ENCODE results near the gene FRMD8. TPM values are rescaled to one million over a fixed set of nuclear protein-coding genes. Genes with fewer than 3 reads are reported as not detected.
A peak's percentile ranks its signal among the peaks of the same experiment; 100 is the strongest.

FRMD8 gene
- total and polyA plus RNA-seq, 2 experiments from 2014 or later = 7.0 to 35.4 TPM

DNA sequence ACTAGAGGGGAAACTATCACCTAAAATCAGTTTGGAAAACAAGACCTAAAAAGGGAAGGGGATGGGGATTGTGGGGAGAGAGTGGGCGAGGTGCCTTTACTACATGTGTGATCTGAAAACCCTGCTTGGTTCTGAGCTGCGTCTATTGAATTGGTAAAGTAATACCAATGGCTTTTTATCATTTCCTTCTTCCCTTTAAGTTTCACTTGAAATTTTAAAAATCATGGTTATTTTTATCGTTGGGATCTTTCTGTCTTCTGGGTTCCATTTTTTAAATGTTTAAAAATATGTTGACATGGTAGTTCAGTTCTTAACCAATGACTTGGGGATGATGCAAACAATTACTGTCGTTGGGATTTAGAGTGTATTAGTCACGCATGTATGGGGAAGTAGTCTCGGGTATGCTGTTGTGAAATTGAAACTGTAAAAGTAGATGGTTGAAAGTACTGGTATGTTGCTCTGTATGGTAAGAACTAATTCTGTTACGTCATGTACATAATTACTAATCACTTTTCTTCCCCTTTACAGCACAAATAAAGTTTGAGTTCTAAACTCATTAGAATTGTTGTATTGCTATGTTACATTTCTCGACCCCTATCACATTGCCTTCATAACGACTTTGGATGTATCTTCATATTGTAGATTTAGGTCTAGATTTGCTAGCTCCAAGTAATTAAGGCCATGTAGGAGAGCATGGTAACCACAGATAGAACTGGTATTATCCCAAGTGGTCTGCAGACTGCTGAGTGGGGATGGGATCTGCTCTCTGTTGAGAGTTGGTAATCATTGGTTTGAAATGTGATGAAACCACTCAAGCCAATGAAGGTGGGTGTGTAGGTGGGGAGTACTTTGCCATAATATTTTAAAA lies 39.8 kb downstream of the FRMD8 start:
- H3K4me1 ChIP-seq (ENCODE audit: insufficient read depth) = peaks cover 73% of the 10 kb centered on the region
- H3K36me3 Mint-ChIP-seq (ENCODE audit: low read depth) = no peaks in the 10 kb centered on the region
- peaks cover 16% of the 10 kb centered on the region for H3F3A ChIP-seq (replicated peaks; ENCODE audit: low read depth)
- no peaks in the 10 kb centered on the region; the same call in 2 of the 3 replicates for H3K9me3 Mint-ChIP-seq
- H3K27ac ChIP-seq (ENCODE audit: low read depth) = no peak overlapping the region
- no peaks in the 10 kb centered on the region for H3K36me3 ChIP-seq (ENCODE audit: insufficient read depth)
- TF ChIP-seq, protein P1, sequence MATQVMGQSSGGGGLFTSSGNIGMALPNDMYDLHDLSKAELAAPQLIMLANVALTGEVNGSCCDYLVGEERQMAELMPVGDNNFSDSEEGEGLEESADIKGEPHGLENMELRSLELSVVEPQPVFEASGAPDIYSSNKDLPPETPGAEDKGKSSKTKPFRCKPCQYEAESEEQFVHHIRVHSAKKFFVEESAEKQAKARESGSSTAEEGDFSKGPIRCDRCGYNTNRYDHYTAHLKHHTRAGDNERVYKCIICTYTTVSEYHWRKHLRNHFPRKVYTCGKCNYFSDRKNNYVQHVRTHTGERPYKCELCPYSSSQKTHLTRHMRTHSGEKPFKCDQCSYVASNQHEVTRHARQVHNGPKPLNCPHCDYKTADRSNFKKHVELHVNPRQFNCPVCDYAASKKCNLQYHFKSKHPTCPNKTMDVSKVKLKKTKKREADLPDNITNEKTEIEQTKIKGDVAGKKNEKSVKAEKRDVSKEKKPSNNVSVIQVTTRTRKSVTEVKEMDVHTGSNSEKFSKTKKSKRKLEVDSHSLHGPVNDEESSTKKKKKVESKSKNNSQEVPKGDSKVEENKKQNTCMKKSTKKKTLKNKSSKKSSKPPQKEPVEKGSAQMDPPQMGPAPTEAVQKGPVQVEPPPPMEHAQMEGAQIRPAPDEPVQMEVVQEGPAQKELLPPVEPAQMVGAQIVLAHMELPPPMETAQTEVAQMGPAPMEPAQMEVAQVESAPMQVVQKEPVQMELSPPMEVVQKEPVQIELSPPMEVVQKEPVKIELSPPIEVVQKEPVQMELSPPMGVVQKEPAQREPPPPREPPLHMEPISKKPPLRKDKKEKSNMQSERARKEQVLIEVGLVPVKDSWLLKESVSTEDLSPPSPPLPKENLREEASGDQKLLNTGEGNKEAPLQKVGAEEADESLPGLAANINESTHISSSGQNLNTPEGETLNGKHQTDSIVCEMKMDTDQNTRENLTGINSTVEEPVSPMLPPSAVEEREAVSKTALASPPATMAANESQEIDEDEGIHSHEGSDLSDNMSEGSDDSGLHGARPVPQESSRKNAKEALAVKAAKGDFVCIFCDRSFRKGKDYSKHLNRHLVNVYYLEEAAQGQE (IDR thresholded peaks at IDR 0.05; ENCODE audit: unreplicated experiment) = no peak
- TF ChIP-seq JUNB (IDR thresholded peaks at IDR 0.05; ENCODE audit: unreplicated experiment) = no peak
- no peak for TF ChIP-seq CREB1 (CRISPR knock-in tag; IDR thresholded peaks at IDR 0.05; ENCODE audit: low read depth)
- TF ChIP-seq, protein P2, sequence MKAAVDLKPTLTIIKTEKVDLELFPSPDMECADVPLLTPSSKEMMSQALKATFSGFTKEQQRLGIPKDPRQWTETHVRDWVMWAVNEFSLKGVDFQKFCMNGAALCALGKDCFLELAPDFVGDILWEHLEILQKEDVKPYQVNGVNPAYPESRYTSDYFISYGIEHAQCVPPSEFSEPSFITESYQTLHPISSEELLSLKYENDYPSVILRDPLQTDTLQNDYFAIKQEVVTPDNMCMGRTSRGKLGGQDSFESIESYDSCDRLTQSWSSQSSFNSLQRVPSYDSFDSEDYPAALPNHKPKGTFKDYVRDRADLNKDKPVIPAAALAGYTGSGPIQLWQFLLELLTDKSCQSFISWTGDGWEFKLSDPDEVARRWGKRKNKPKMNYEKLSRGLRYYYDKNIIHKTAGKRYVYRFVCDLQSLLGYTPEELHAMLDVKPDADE (IDR thresholded peaks at IDR 0.05) = no peak
- no peak for TF ChIP-seq STAT1 (IDR thresholded peaks at IDR 0.05; ENCODE audit: unreplicated experiment)
- no peak for TF ChIP-seq ZNF114 (CRISPR knock-in tag; IDR thresholded peaks at IDR 0.05)
- no peak for TF ChIP-seq POLR2AphosphoS5 (IDR thresholded peaks at IDR 0.05; ENCODE audit: low read depth)
- TF ChIP-seq EZH2 (IDR thresholded peaks at IDR 0.05; ENCODE audit: low read depth, unreplicated experiment) = no peak
- TF ChIP-seq, protein P3, sequence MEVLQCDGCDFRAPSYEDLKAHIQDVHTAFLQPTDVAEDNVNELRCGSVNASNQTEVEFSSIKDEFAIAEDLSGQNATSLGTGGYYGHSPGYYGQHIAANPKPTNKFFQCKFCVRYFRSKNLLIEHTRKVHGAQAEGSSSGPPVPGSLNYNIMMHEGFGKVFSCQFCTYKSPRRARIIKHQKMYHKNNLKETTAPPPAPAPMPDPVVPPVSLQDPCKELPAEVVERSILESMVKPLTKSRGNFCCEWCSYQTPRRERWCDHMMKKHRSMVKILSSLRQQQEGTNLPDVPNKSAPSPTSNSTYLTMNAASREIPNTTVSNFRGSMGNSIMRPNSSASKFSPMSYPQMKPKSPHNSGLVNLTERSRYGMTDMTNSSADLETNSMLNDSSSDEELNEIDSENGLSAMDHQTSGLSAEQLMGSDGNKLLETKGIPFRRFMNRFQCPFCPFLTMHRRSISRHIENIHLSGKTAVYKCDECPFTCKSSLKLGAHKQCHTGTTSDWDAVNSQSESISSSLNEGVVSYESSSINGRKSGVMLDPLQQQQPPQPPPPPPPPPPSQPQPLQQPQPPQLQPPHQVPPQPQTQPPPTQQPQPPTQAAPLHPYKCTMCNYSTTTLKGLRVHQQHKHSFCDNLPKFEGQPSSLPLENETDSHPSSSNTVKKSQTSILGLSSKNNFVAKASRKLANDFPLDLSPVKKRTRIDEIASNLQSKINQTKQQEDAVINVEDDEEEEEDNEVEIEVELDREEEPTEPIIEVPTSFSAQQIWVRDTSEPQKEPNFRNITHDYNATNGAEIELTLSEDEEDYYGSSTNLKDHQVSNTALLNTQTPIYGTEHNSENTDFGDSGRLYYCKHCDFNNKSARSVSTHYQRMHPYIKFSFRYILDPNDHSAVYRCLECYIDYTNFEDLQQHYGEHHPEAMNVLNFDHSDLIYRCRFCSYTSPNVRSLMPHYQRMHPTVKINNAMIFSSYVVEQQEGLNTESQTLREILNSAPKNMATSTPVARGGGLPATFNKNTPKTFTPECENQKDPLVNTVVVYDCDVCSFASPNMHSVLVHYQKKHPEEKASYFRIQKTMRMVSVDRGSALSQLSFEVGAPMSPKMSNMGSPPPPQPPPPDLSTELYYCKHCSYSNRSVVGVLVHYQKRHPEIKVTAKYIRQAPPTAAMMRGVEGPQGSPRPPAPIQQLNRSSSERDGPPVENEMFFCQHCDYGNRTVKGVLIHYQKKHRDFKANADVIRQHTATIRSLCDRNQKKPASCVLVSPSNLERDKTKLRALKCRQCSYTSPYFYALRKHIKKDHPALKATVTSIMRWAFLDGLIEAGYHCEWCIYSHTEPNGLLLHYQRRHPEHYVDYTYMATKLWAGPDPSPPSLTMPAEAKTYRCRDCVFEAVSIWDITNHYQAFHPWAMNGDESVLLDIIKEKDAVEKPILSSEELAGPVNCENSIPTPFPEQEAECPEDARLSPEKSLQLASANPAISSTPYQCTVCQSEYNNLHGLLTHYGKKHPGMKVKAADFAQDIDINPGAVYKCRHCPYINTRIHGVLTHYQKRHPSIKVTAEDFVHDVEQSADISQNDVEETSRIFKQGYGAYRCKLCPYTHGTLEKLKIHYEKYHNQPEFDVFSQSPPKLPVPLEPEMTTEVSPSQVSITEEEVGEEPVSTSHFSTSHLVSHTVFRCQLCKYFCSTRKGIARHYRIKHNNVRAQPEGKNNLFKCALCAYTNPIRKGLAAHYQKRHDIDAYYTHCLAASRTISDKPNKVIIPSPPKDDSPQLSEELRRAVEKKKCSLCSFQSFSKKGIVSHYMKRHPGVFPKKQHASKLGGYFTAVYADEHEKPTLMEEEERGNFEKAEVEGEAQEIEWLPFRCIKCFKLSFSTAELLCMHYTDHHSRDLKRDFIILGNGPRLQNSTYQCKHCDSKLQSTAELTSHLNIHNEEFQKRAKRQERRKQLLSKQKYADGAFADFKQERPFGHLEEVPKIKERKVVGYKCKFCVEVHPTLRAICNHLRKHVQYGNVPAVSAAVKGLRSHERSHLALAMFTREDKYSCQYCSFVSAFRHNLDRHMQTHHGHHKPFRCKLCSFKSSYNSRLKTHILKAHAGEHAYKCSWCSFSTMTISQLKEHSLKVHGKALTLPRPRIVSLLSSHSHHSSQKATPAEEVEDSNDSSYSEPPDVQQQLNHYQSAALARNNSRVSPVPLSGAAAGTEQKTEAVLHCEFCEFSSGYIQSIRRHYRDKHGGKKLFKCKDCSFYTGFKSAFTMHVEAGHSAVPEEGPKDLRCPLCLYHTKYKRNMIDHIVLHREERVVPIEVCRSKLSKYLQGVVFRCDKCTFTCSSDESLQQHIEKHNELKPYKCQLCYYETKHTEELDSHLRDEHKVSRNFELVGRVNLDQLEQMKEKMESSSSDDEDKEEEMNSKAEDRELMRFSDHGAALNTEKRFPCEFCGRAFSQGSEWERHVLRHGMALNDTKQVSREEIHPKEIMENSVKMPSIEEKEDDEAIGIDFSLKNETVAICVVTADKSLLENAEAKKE (CRISPR knock-in tag; IDR thresholded peaks at IDR 0.05) = no peak
- TF ChIP-seq EZH2phosphoT487 (IDR thresholded peaks at IDR 0.05; ENCODE audit: unreplicated experiment) = no peak
- no peak for TF ChIP-seq ZNF331 (CRISPR knock-in tag; IDR thresholded peaks at IDR 0.05; ENCODE audit: low read depth)
- TF ChIP-seq, protein P4, sequence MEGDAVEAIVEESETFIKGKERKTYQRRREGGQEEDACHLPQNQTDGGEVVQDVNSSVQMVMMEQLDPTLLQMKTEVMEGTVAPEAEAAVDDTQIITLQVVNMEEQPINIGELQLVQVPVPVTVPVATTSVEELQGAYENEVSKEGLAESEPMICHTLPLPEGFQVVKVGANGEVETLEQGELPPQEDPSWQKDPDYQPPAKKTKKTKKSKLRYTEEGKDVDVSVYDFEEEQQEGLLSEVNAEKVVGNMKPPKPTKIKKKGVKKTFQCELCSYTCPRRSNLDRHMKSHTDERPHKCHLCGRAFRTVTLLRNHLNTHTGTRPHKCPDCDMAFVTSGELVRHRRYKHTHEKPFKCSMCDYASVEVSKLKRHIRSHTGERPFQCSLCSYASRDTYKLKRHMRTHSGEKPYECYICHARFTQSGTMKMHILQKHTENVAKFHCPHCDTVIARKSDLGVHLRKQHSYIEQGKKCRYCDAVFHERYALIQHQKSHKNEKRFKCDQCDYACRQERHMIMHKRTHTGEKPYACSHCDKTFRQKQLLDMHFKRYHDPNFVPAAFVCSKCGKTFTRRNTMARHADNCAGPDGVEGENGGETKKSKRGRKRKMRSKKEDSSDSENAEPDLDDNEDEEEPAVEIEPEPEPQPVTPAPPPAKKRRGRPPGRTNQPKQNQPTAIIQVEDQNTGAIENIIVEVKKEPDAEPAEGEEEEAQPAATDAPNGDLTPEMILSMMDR (conservative IDR thresholded peaks at IDR 0.05; ENCODE audit: low read depth in 2 of 2) = no peak
- TF ChIP-seq NANOG (IDR thresholded peaks at IDR 0.05; ENCODE audit: borderline replicate concordance) = no peak
- H3K4me3 Mint-ChIP-seq = peak overlapping the region; percentile 21
- H2AFZ ChIP-seq = no peak overlapping the region
- H3K4me3 ChIP-seq = peak overlapping the region; percentile 37; the same call in 1 of the 2 replicates
- ATAC-seq (no peak), DNase-seq (ENCODE audit: low spot score) (no peak)
- H3K4me1 Mint-ChIP-seq = peaks cover 78% of the 10 kb centered on the region
- peak overlapping the region; percentile 98 for H3K4me2 ChIP-seq
- H3K27ac Mint-ChIP-seq = no peak overlapping the region
- H3K79me2 ChIP-seq (replicated peaks; ENCODE audit: insufficient read depth) = peaks cover 33% of the 10 kb centered on the region
- peaks cover 15% of the 10 kb centered on the region for H3K27me3 Mint-ChIP-seq (ENCODE audit: insufficient read depth, low read depth, poor library complexity)
- H3K9me2 ChIP-seq (ENCODE audit: insufficient read depth) = no peaks in the 10 kb centered on the region
- H4K20me1 ChIP-seq (replicated peaks; ENCODE audit: insufficient read depth) = no peaks in the 10 kb centered on the region
- H3K27me3 ChIP-seq (ENCODE audit: insufficient read depth) = no peaks in the 10 kb centered on the region
